ENCODE measurements around the gene TCEA3.

- TF ChIP-seq CTCF (IDR thresholded peaks at IDR 0.05) (no peak), POLR2A (IDR thresholded peaks at IDR 0.05) (no peak)
Observed at GRCh38 chr1:23331713-23332112, 92.8 kb downstream of the TCEA3 start.
